Ovary (tissue), 10 donors: ENCODE results near the gene GLI3. TPM values are rescaled to one million over a fixed set of nuclear protein-coding genes. Genes with fewer than 3 reads are reported as not detected.

ENCODE experiments used
- DNase-seq, 5 donors: peaks; one replicate each; pipeline ENCODE4 v3.0.0-alpha.2; 2019 to 2020
- H3K27ac ChIP-seq, 2 donors: fragments of 200-600 bp; one replicate each; pipeline versions ENCODE4 v1.5.1 to v1.8.0; 2019 to 2022
- H3K27me3 ChIP-seq: fragments of 200-600 bp; one replicate; pipeline ENCODE4 v1.8.0; 2022
- H3K36me3 ChIP-seq: fragments of 200-600 bp; sonication (generic); one replicate; pipeline ENCODE4 v1.5.1; 2019
- H3K4me1 ChIP-seq: one replicate; pipeline ENCODE4 v1.8.1; 2013; ENCODE audit warnings: mild to moderate bottlenecking, moderate library complexity; ENCODE audit not compliant: insufficient read depth
- H3K4me3 ChIP-seq: fragments of 200-600 bp; sonication (generic); one replicate; pipeline ENCODE4 v1.5.1; 2017
- H3K9me3 ChIP-seq, 2 donors: fragments of 200-600 bp in 1 of 2; sonication (generic) in 1 of 2; one replicate each; pipeline versions ENCODE4 v1.5.1 to v1.8.1; 2013 to 2019; ENCODE audit warnings: mild to moderate bottlenecking in 1 of 2, moderate library complexity in 1 of 2
- CTCF ChIP-seq, 3 donors: fragments of 450-650 bp in 2 of 3; fragments of 200-600 bp in 1 of 3; IDR thresholded peaks; one replicate each; pipeline versions ENCODE4 v1.5.1 to v1.8.0; 2016 to 2022; ENCODE audit warnings: antibody characterized with exemption in 3 of 3, mild to moderate bottlenecking in 1 of 3
- EP300 ChIP-seq: sonication (generic); formaldehyde crosslinking; IDR thresholded peaks from one replicate; pipeline ENCODE4 v1.6.1; 2017; ENCODE audit warnings: antibody characterized with exemption
- POLR2A ChIP-seq: fragments of 450-650 bp; IDR thresholded peaks from one replicate; pipeline ENCODE4 v1.6.1; 2017; ENCODE audit warnings: antibody characterized with exemption, mild to moderate bottlenecking, moderate library complexity
- WGBS, 3 donors: extraction: QIAGEN DNeasy Blood & Tissue Kit in 1 of 3; methylation state at CpG; one replicate each; pipeline versions ENCODE4 v1.1.5 to v1.1.7; 2013 to 2017; 5-methylcytosine and 5-hydroxymethylcytosine counted together
- intact Hi-C, 4 donors: fragments of 100-400 bp; cut with DNase I; formaldehyde crosslinking; loops; one replicate each; pipeline versions ENCODE4 v1.11.0 to v1.15.1; 2022 to 2023
- long read RNA-seq, 3 donors: library from polyadenylated mRNA in 2 of 3; unstranded in 2 of 3; transcript quantifications; one replicate each; pipeline ENCODE4 v2.0.0 and lab custom pipeline, GENCODE V29; 2021 to 2026
- polyA plus RNA-seq, 2 donors: library from polyadenylated mRNA; stranded (reverse); fragments of 200-250 nt in 1 of 2; fragments of 350-450 nt in 1 of 2; fragmentation: Illumina TruSeq in 1 of 2; extraction: RNeasy Lipid Tissue Mini Kit (QIAGEN cat#74804) in 1 of 2; gene quantifications; one replicate each; pipeline ENCODE4 v1.2.3, GENCODE V29; 2013 to 2014
- total RNA-seq, 7 donors: library from RNA; depleted of rRNA in 2 of 7; stranded (reverse); fragments of >200 nt in 2 of 7; fragmentation: NEBNext Ultra II Directional in 3 of 7; extraction: Animal tissue kit (Norgen Biotek cat#: 25700) in 3 of 7; gene quantifications; one replicate each; pipeline versions ENCODE4 v1.1.0 to v1.2.4, GENCODE V29; 2016 to 2023
- donor health status: DM: no; HTN: no; CAD: no; lungs with moderate emphysema.
- donor health status: DM: no; HTN: no; CAD: no.
- donor health status: Bipolar disorder and iron deficiency.
- donor health status: DM: yes; HTN: yes; CAD: no.
- donor health status: DM: no; HTN: no; CAD: no.
- donor health status: DM: yes; HTN: yes; CAD: no.

Gene GLI3
- total RNA-seq (10 to 100 TPM; 10.3 to 67.1 (median 54.2) TPM), polyA plus RNA-seq (10 to 100 TPM in 1 of 2 donors, 1 to 10 TPM in 1; 9.5 to 18.0 TPM)
- long read RNA-seq, donor 1, partial matches to known transcripts, result 38 of 51 reads
- long read RNA-seq, donor 1, other reads (novel, unspliced or antisense), result 13 of 51 reads
- long read RNA-seq, donor 2, result 0 reads
- long read RNA-seq, donor 3, partial matches to known transcripts, result 8 of 24 reads
- long read RNA-seq, donor 3, other reads (novel, unspliced or antisense), result 15 of 24 reads

- H3K9me3 ChIP-seq, result no peaks in the 10 kb centered on the region
- no peaks in the 10 kb centered on the region for H3K36me3 ChIP-seq
- peak within 1 kb of the TSS; percentile 64 for H3K4me3 ChIP-seq
- peak within 1 kb of the TSS; percentile 94 to 98 for H3K27ac ChIP-seq
- peaks cover 1% of the 10 kb centered on the region for H3K4me1 ChIP-seq
- TF ChIP-seq CTCF (IDR thresholded peaks at IDR 0.05) (peak in 1 of 3 donors; percentile 41), POLR2A (peak; percentile 55), EP300 (peak; percentile 24)
- intact Hi-C loops, result loop anchor here in 1 of 4 donors (5.0 kb wide), 2 partner anchors 40 to 295 kb away; no protein-coding TSS in a partner anchor
- no peaks in the 10 kb centered on the region for H3K27me3 ChIP-seq
- peak; percentile 89 to 92 (median 90) for DNase-seq
- 1% methylated on average over 86 to 92 of the region's 92 CpGs for WGBS, 3 donors
Observed at GRCh38 chr7:42236976-42237810, at the start of gene GLI3. GLI3 (minus strand) TSS chr7:42237209; CDS start chr7:42223253, 13,956 bp downstream.

GRCh38 chr7:42285383-42285824 is 48.4 kb upstream of the GLI3 start:
- Histone ChIP-seq H3K27ac (no peak overlapping the region), H3K9me3 (no peaks in the 10 kb centered on the region), H3K4me1 (no peaks in the 10 kb centered on the region), H3K4me3 (no peak overlapping the region), H3K27me3 (no peaks in the 10 kb centered on the region), H3K36me3 (no peaks in the 10 kb centered on the region)
- TF ChIP-seq EP300 (no peak), POLR2A (no peak), CTCF (IDR thresholded peaks at IDR 0.05) (no peak)
- intact Hi-C loops, result no loop called here
- DNase-seq, result no peak

GRCh38 chr7:42283553-42283952 is 46.5 kb upstream of the GLI3 start:
- H3K9me3 ChIP-seq, result no peaks in the 10 kb centered on the region
- no peak overlapping the region for H3K27ac ChIP-seq
- 56 to 69% (median 61%) methylated on average over 2 of the region's 2 CpGs for whole genome bisulfite sequencing, 3 donors
- no peaks in the 10 kb centered on the region for H3K4me1 ChIP-seq
- TF ChIP-seq EP300 (no peak), CTCF (IDR thresholded peaks at IDR 0.05) (no peak), POLR2A (no peak)
- no peaks in the 10 kb centered on the region for H3K27me3 ChIP-seq
- DNase-seq, result no peak
- intact Hi-C loops, result no loop called here
- no peaks in the 10 kb centered on the region for H3K36me3 ChIP-seq
- no peak overlapping the region for H3K4me3 ChIP-seq

- intact Hi-C loops, result no loop called here
- DNase-seq, result no peak
- Histone ChIP-seq H3K4me1 (no peaks in the 10 kb centered on the region), H3K27me3 (no peaks in the 10 kb centered on the region), H3K4me3 (no peak overlapping the region), H3K27ac (no peak overlapping the region), H3K9me3 (no peaks in the 10 kb centered on the region), H3K36me3 (no peaks in the 10 kb centered on the region)
- 91 to 93% (median 92%) methylated on average over 4 of the region's 4 CpGs for WGBS, 3 donors
- no peak for TF ChIP-seq CTCF (IDR thresholded peaks at IDR 0.05)
- no peak for TF ChIP-seq POLR2A
- TF ChIP-seq EP300, result no peak
Observed at GRCh38 chr7:42278344-42278743, 41.3 kb upstream of the GLI3 start.
